Upper lobe of left lung (tissue), 6 donors: ENCODE results near the gene FAM110D. TPM values are rescaled to one million over a fixed set of nuclear protein-coding genes. Genes with fewer than 3 reads are reported as not detected.

Experiments used
- ATAC-seq, 2 donors: fragments of 200-7000 bp; cut with Tn5 transposase; one replicate each; pipeline ENCODE4 v1.9.1; 2022; ENCODE audit warnings: mild to moderate bottlenecking in 2 of 2, moderate library complexity in 2 of 2; ENCODE audit not compliant: low FRiP score in 2 of 2
- DNase-seq, 2 donors: peaks; one replicate each; pipeline ENCODE4 v3.0.0-alpha.2; 2019 to 2020
- H3K27ac ChIP-seq, 4 donors: fragments of 200-600 bp; sonication (generic); one replicate each; pipeline ENCODE4 v1.5.1; 2016 to 2019
- H3K27me3 ChIP-seq, 4 donors: fragments of 200-600 bp; sonication (generic); one replicate each; pipeline ENCODE4 v1.5.1; 2017 to 2019
- H3K36me3 ChIP-seq, 4 donors: fragments of 200-600 bp; sonication (generic); one replicate each; pipeline ENCODE4 v1.5.1; 2016 to 2019
- H3K4me1 ChIP-seq, 4 donors: fragments of 200-600 bp; sonication (generic); one replicate each; pipeline ENCODE4 v1.5.1; 2018 to 2019
- H3K4me3 ChIP-seq, 4 donors: fragments of 200-600 bp; sonication (generic); one replicate each; pipeline ENCODE4 v1.5.1; 2017 to 2019; ENCODE audit warnings: mild to moderate bottlenecking in 2 of 4, moderate library complexity in 1 of 4
- H3K9me3 ChIP-seq, 4 donors: fragments of 200-600 bp; sonication (generic); one replicate each; pipeline ENCODE4 v1.5.1; 2018 to 2019
- EP300 ChIP-seq, 4 donors: sonication (generic); formaldehyde crosslinking; IDR thresholded peaks; one replicate each; pipeline ENCODE4 v1.5.1; 2017; ENCODE audit warnings: antibody characterized with exemption in 4 of 4, control low read depth in 2 of 4
- POLR2A ChIP-seq, 4 donors: fragments of 450-650 bp; IDR thresholded peaks; one replicate each; pipeline ENCODE4 v1.5.1; 2016 to 2017; ENCODE audit warnings: antibody characterized with exemption in 4 of 4, mild to moderate bottlenecking in 2 of 4
- POLR2AphosphoS5 ChIP-seq, 2 donors: sonication (generic); formaldehyde crosslinking; IDR thresholded peaks; one replicate each; pipeline ENCODE4 v1.5.1; 2017; ENCODE audit warnings: antibody characterized with exemption in 2 of 2
- WGBS, 2 donors: methylation state at CpG; one replicate each; pipeline ENCODE4 v1.1.5; 2017 to 2018; 5-methylcytosine and 5-hydroxymethylcytosine counted together
- total RNA-seq, 6 donors: library from RNA; depleted of rRNA in 4 of 6; stranded (reverse); fragments of >200 nt in 4 of 6; gene quantifications; one replicate each; pipeline versions ENCODE4 v1.1.0 to v1.2.1, GENCODE V29; 2016 to 2021
- TF ChIP-seq, protein P1 (sequence below), 6 experiments: fragments of 450-650 bp in 4 of 6; fragments of 200-600 bp in 2 of 6; sonication (generic) in 2 of 6; IDR thresholded peaks; one replicate each; pipeline ENCODE4 v1.5.1; 2016 to 2019; ENCODE audit warnings: antibody characterized with exemption in 6 of 6
- donor health status: DM: no; HTN: no; CAD: no; lungs with moderate emphysema.
- donor health status: DM: no; HTN: yes; CAD: no; lungs with severe emphysema.

FAM110D gene
- total RNA-seq, 6 donors from 2014 or later = 1.0 to 6.7 (median 4.7) TPM

DNA sequence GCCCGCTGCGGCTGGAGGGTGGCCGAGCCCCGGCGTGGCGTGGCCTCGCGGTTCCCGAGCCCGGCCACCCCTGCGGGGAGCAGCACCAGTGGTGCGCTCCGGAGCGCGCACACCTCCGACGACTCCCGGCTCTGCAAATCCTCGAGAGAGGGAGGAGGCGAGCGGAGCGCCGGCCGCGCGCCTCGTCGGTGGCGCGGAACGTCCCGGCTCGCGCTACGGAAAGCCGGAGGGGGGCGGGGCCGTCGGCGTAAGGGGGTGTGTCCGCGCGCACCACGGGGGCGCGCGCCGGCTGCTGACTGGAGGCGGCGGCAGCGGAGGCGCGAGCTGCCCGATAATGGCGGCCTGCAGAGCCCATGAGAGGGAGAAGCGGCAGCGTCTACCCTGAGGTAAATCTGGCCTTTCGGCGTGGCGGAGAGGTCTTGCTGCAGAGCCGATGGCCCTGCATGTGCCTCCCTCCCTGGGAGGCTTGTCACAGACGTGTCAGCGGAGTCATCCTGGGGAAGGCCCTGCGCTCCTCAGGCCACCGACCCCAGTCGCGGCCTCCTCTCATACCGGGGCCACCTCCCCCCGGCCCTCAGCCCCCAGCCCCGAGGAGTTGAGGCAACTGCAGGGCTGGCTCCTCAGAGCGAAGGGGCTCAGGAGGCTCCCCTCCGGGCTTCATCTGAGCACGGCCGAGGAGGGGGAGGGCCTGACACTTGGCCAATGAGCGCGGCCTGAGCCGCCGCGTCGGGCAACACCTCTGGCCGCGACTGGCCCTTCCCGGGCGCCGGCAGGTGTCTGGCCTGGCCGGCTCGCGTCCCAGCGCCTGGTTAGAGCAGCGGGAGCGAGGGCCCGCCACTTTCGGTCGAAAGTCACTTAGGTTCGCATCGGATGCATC, 47.1 kb upstream of the FAM110D start, which contains the start of gene PDIK1L:
Gene PDIK1L (plus strand): TSS at position 295 of the 877 bp plus-strand sequence. CDS start 2,485 bp downstream, outside the sequence.
- peak within 1 kb of the TSS; percentile 91 to 97 (median 94) for H3K27ac ChIP-seq
- no peaks in the 10 kb centered on the region for H3K9me3 ChIP-seq
- H3K36me3 ChIP-seq = peaks cover 0 to 9% (median 0%) of the 10 kb centered on the region in 4 donors
- peak within 1 kb of the TSS; percentile 93 to 98 (median 97) for H3K4me3 ChIP-seq
- peak; percentile 97 for ATAC-seq
- peak; percentile 93 to 100 for DNase-seq
- peaks cover 25 to 40% (median 30%) of the 10 kb centered on the region in 4 donors for H3K4me1 ChIP-seq
- peak; percentile 85 to 92 for TF ChIP-seq POLR2AphosphoS5 (IDR thresholded peaks at IDR 0.05)
- TF ChIP-seq POLR2A (IDR thresholded peaks at IDR 0.05) = peak in 2 of 4 donors; percentile 47 to 75
- TF ChIP-seq, protein P1, sequence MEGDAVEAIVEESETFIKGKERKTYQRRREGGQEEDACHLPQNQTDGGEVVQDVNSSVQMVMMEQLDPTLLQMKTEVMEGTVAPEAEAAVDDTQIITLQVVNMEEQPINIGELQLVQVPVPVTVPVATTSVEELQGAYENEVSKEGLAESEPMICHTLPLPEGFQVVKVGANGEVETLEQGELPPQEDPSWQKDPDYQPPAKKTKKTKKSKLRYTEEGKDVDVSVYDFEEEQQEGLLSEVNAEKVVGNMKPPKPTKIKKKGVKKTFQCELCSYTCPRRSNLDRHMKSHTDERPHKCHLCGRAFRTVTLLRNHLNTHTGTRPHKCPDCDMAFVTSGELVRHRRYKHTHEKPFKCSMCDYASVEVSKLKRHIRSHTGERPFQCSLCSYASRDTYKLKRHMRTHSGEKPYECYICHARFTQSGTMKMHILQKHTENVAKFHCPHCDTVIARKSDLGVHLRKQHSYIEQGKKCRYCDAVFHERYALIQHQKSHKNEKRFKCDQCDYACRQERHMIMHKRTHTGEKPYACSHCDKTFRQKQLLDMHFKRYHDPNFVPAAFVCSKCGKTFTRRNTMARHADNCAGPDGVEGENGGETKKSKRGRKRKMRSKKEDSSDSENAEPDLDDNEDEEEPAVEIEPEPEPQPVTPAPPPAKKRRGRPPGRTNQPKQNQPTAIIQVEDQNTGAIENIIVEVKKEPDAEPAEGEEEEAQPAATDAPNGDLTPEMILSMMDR (IDR thresholded peaks at IDR 0.05) = no peak
- TF ChIP-seq EP300 (IDR thresholded peaks at IDR 0.05) = peak in 1 of 4 donors; percentile 62
- 0 to 1% methylated on average over 4 to 58 of the region's 96 CpGs for WGBS, 2 donors
- no peaks in the 10 kb centered on the region for H3K27me3 ChIP-seq

DNA sequence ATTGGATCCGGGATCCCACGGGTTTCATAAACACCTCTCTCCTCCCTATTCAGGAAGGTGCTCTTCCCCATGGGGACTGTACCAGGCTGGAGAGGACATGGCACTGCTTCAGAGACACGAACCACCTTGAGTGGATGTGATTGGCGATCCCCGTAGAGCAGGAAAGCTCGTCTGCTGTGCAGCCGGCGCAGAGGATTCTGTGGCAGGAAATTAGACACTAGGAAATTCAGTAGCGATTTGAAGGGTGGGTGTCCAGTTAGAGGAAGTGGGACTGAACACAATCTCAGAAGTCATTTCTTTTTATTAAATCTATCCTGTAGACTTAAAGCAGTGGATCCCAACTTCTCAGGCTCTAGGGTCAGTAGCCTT, 46.5 kb upstream of the FAM110D start:
- Histone ChIP-seq H3K36me3 (peaks cover 0 to 12% (median 2%) of the 10 kb centered on the region in 4 donors), H3K27me3 (no peaks in the 10 kb centered on the region), H3K9me3 (no peaks in the 10 kb centered on the region), H3K4me1 (peaks cover 25 to 40% (median 30%) of the 10 kb centered on the region in 4 donors), H3K4me3 (peak overlapping the region; percentile 93 to 98 (median 97)), H3K27ac (peak overlapping the region; percentile 91 to 97 (median 94))
- ATAC-seq (no peak), DNase-seq (no peak)
- 0% methylated on average over 9 of the region's 9 CpGs for WGBS, 2 donors
- TF ChIP-seq POLR2A (IDR thresholded peaks at IDR 0.05) = no peak
- TF ChIP-seq, protein P1 (IDR thresholded peaks at IDR 0.05) = no peak
- peak in 1 of 2 donors; percentile 27 for TF ChIP-seq POLR2AphosphoS5 (IDR thresholded peaks at IDR 0.05)
- TF ChIP-seq EP300 (IDR thresholded peaks at IDR 0.05) = no peak

DNA sequence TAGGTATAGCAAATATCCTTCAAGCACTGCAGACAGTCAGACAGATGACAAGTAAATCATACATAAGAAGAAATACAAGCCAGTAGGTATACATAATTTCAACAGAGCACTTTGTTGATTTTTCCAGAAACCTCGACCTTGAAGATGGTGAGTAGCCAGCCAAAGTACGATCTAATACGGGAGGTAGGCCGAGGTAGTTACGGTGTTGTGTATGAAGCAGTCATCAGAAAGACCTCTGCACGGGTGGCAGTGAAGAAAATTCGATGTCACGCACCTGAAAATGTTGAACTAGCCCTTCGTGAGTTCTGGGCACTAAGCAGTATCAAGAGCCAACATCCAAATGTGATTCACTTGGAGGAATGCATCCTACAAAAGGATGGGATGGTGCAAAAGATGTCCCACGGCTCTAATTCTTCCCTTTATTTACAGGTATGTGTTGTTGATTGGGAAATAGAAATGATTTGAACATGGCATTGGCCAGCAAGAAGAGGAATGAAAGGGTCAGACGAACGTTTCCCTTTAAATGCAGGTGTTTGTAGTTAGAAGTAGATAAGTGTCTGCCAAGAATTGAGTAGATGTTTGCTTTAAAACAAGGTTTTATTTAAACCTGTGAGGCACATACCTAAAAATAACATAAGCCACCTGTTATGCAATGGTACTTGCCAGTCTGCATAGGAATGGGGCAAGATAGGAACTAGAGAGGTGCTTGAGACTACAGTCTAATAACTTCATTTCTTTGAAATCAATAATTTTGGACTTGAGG, 44.5 kb upstream of the FAM110D start:
- Histone ChIP-seq H3K4me3 (no peak overlapping the region), H3K9me3 (no peaks in the 10 kb centered on the region), H3K36me3 (peaks cover 0 to 27% (median 5%) of the 10 kb centered on the region in 4 donors), H3K27me3 (no peaks in the 10 kb centered on the region), H3K4me1 (peaks cover 25 to 40% (median 30%) of the 10 kb centered on the region in 4 donors), H3K27ac (peak overlapping the region in 3 of 4 donors; percentile 32 to 65 (median 34))
- DNase-seq (no peak), ATAC-seq (no peak)
- TF ChIP-seq EP300 (IDR thresholded peaks at IDR 0.05) (peak in 1 of 4 donors; percentile 46), POLR2AphosphoS5 (IDR thresholded peaks at IDR 0.05) (no peak), POLR2A (IDR thresholded peaks at IDR 0.05) (peak in 1 of 4 donors; percentile 23)
- TF ChIP-seq, protein P1 (IDR thresholded peaks at IDR 0.05) = peak in 1 of 6 experiments; percentile 6
- 63 to 64% methylated on average over 12 of the region's 12 CpGs for WGBS, 2 donors

DNA sequence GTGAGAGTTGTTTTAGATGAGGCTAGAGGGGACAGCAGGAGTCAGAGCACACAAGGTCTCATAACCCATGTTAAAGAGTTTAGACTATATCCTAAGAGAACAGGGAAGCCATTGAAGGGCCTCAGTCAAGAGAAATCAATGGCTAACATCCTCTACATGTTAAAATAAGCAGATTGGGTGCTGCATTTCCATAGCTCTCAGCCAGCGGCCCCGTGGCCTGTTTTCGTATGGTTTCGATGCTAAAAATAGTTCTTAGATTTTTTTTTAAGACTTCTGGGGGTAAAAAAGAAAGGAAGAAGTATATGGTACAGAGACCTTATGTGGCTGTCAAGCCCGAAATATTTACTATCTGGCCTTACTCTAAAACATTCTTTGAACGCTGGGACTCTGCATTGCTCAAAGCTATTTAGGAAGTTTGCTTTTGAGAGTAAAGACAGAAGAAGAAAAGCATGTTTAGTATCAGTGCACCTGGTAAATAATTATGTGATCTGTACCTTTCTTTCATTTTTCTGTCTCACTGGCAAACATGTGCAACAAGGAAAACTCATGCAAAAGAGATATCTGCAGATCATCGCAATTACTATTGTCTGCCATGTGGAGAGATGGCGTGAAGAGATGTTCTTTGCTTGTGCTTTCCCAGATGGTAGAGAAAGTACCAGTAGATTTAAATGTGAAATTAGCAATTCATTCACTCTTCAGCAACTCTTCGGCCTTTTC, 38.8 kb upstream of the FAM110D start:
- Histone ChIP-seq H3K27me3 (no peaks in the 10 kb centered on the region), H3K4me1 (peaks cover 24 to 37% (median 30%) of the 10 kb centered on the region in 4 donors), H3K27ac (peak overlapping the region in 1 of 4 donors; percentile 14)

More for the DNA sequence above, 38.8 kb upstream of the FAM110D start:
- Histone ChIP-seq H3K36me3 (peaks cover 0 to 32% (median 5%) of the 10 kb centered on the region in 4 donors), H3K4me3 (no peak overlapping the region), H3K9me3 (no peaks in the 10 kb centered on the region)
- ATAC-seq (no peak), DNase-seq (no peak)
- 68 to 80% methylated on average over 8 to 9 of the region's 9 CpGs for WGBS, 2 donors
- TF ChIP-seq, protein P1 (IDR thresholded peaks at IDR 0.05) = no peak
- no peak for TF ChIP-seq POLR2AphosphoS5 (IDR thresholded peaks at IDR 0.05)
- TF ChIP-seq POLR2A (IDR thresholded peaks at IDR 0.05) = no peak
- no peak for TF ChIP-seq EP300 (IDR thresholded peaks at IDR 0.05)
